ENCODE measurements around the gene KCNIP1.

- TF ChIP-seq CTCF (IDR thresholded peaks at IDR 0.05), result no peak
- TF ChIP-seq POLR2AphosphoS5 (IDR thresholded peaks at IDR 0.05), result no peak
- TF ChIP-seq POLR2A (IDR thresholded peaks at IDR 0.05), result no peak
Measured at GRCh38 chr5:170774831-170775230, 271.0 kb downstream of the KCNIP1 start.
